Right renal pelvis (tissue), 4 donors: Measurements from ENCODE around the gene OIP5. TPM values are rescaled to one million over a fixed set of nuclear protein-coding genes. Genes with fewer than 3 reads are reported as not detected.
"Not testable (repeated sequence)": the region's sequence is repeated elsewhere in the genome, so short reads cannot be mapped to it uniquely, and the experiment has no call there.

Source experiments
- DNase-seq, 4 donors: peaks; one replicate each; pipeline ENCODE4 v3.0.0-alpha.2; 2013; ENCODE audit warnings: low read depth in 4 of 4, low spot score in 3 of 4, missing footprints in 1 of 4
- polyA plus RNA-seq, 4 donors: library from polyadenylated mRNA; unstranded; fragments of 120-200 nt; gene quantifications; one replicate each; pipeline ENCODE4 v1.2.1, GENCODE V29; 2013; ENCODE audit not compliant: insufficient read length in 4 of 4

The OIP5 gene
- polyA plus RNA-seq, 4 donors: 7.2 to 10.4 (median 8.1) TPM

GRCh38 chr15:41262571-41262970 lies 69.8 kb downstream of the OIP5 start:
- no peak for DNase-seq

- DNase-seq: not testable (repeated sequence)
Observed at GRCh38 chr15:41260924-41261323, 71.5 kb downstream of the OIP5 start.

GRCh38 chr15:41259546-41260189 lies 72.7 kb downstream of the OIP5 start:
- DNase-seq: no peak

Other genes with a start within 250 kb of the OIP5 start
- 10 to 100 TPM; 20.1 to 22.9 (median 21.5) TPM for gene INO80, start 216.3 kb downstream of the OIP5 start, polyA plus RNA-seq
- gene EXD1, start 101.8 kb downstream of the OIP5 start, polyA plus RNA-seq: under 1 TPM in 1 of 4 donors, not detected in 3; 0.10 TPM
- 10 to 100 TPM; 60.7 to 67.1 (median 64.0) TPM for gene CHP1, start 101.3 kb downstream of the OIP5 start, polyA plus RNA-seq
- gene NUSAP1, start 290 bp upstream of the OIP5 start, polyA plus RNA-seq: 10 to 100 TPM; 87.2 to 95.6 (median 92.5) TPM
- 10 to 100 TPM; 26.4 to 28.5 (median 27.6) TPM for gene NDUFAF1, start 69.9 kb upstream of the OIP5 start, polyA plus RNA-seq
- gene RTF1, start 84.5 kb upstream of the OIP5 start, polyA plus RNA-seq: 10 to 100 TPM; 70.6 to 80.7 (median 76.5) TPM
- gene ITPKA, start 161.3 kb upstream of the OIP5 start, polyA plus RNA-seq: under 1 TPM; 0.19 to 0.69 (median 0.45) TPM
- 1 to 10 TPM; 1.7 to 2.4 (median 2.0) TPM for gene LTK, start 181.2 kb upstream of the OIP5 start, polyA plus RNA-seq
- gene RPAP1, start 211.7 kb upstream of the OIP5 start, polyA plus RNA-seq: 10 to 100 TPM; 26.5 to 35.2 (median 30.9) TPM
- gene TYRO3, start 226.6 kb upstream of the OIP5 start, polyA plus RNA-seq: 100 to 1,000 TPM; 141 to 180 (median 154) TPM